HCEC 1CT (cell line): ENCODE results near the gene OTOA.
"Not testable (repeated sequence)": the region's sequence is repeated elsewhere in the genome, so short reads cannot be mapped to it uniquely, and the experiment has no call there.

ENCODE experiments used
- DNase-seq: peaks from one replicate; pipeline ENCODE4 v3.0.0-alpha.2; 2017

Gene OTOA

GRCh38 chr16:21727344-21727743 lies 63.6 kb downstream of the OTOA start:
- no peak for DNase-seq

DNA sequence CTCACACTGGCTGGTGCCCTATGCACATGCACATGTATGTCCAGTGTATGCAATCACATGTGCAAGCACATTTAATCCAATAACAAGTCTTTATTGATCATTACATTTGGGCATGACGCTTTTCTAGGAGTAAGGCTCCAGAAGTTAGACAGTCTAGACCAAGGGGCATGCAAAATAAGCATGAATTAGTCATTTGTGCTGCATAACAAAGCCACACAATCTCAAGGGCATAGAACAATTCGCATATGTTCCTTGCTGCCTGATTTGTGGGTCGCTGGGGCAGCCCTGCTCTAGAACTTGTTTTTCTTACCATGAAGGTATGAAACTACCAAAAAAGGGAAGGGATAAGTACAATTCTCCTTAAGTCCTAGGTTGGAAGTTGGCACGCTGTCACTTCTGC lies 67.5 kb downstream of the OTOA start:
- not testable (repeated sequence) for DNase-seq

- not testable (repeated sequence) for DNase-seq
These were observed 76.9 kb downstream of the OTOA start for GRCh38 chr16:21740637-21741036.

DNA sequence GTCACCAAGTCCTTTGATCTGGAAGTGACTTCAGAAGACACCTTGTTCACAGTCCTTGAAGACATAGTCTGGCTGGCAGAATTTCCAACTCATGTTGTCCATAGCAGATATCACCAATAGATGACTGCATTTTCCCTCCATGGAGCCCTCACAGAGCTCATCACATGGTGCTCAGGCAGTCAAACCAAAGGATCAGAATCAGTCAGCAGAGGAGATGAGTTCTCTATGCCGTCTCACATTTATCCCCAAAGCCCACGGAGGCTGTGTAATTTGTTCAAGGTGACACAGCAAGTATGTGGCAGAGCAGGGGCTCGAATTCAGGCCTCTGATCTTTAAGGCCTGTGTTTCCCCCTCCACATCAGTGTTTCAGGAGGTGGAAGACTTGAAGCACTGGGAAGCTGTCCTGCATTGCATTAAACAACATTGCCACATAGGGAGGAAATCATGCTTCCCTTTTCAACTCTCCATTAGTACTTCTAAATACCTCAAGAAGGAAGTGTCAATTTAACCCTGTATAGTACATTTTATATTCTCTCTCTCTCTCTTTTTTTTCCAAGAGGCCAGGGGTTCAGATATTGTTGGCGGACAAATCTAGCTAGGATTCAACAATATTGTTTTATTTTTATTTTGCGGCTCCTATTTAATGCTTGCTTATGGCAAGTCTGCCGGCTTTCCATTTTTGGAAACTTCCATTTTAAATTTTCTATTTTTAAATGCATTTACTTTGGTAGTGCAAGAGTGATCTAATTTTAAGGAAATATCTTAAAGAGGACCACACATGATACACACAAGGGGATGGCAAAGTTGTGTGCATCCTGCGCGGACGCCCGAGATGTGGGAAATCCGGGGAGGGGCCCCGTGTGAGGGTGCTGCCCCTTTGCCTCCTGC lies 92.7 kb downstream of the OTOA start:
- not testable (repeated sequence) for DNase-seq

GRCh38 chr16:21757080-21757671 lies 93.4 kb downstream of the OTOA start:
- DNase-seq = not testable (repeated sequence)

DNA sequence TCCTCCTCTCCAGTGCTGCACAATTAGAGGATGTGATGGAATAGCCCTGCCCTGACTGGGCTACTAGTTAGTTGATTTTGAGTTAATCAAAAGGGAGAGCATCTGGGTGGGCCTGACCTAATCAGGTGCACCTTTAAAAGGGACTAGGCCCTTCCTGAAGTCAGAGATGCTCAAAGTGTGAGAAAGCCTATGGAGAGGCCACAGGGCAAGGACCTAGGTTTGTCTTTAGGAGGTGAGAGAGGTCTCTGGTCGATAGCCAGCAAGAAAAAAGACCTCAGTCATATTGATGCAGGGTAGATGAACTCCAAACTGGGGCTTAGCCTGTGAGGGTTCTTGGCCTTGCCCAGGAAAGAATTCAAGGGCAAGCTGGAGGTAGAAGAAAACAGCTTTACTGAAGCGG lies 104.5 kb downstream of the OTOA start:
- DNase-seq = not testable (repeated sequence)

GRCh38 chr16:21768810-21769209 lies 105.0 kb downstream of the OTOA start:
- not testable (repeated sequence) for DNase-seq

GRCh38 chr16:21769284-21769683 lies 105.5 kb downstream of the OTOA start:
- peak; percentile 81 for DNase-seq

DNA sequence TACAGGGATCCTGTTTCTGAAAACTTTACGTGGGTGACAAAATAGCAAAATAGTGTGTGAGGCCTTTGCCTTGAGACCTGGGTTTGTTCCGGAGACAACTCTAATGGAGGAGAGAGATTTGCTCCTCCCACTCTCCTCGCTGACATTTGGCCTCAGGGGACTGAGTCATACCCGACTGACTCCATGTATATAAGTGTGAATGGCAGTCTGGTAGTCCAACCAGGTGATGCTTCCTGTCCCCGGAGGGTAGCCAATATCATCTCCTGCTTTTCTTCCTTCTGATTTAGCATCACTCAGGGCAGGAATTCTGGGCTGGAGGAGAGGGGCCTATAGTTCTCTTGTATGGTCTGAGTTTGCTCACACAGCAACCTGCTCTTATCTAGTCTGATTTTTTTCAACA lies 106.8 kb downstream of the OTOA start:
- DNase-seq = not testable (repeated sequence)

GRCh38 chr16:21772547-21773206 lies 108.9 kb downstream of the OTOA start:
- not testable (repeated sequence) for DNase-seq

DNA sequence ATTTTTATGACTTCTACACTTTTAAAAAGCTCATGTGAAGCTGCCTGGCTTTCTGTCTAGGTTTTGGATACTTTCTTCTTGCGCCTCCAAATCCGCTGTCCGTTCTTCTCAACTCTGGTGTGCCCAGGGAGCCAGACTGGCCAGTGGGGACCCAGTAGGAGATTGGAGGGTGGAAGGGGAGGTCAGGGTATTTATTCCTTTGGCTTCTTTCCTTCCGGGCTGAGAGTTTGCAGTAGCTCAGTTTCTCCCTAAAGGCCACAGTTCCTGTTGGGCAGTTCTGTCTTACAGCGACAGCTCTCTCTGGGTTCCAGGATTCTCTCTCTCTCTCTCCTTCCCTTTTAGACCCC lies 109.4 kb downstream of the OTOA start:
- DNase-seq = not testable (repeated sequence)

DNA sequence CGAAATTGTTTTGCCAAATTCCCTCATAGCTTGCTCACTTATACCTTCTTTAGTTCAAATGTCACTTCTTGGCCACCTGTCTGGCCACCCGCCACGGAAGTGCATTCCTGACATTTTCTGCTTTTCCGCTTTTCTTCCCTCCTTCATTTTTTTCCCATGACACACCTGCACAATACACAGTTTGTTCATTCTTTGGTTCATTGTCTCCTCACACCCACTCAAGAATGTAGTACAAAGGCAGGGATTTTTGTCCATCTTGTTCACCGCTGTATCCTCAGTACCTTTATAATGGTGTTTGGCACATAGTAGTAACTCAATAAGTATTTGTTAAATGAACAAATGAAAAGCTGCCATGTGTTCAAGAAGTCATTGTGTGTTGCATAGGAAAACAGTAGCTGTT lies 116.8 kb downstream of the OTOA start:
- not testable (repeated sequence) for DNase-seq

- not testable (repeated sequence) for DNase-seq
These were observed 126.7 kb downstream of the OTOA start for GRCh38 chr16:21790506-21790905.

- DNase-seq = not testable (repeated sequence)
These were observed 129.5 kb downstream of the OTOA start for GRCh38 chr16:21793310-21793709.

GRCh38 chr16:21798601-21799000 lies 134.8 kb downstream of the OTOA start:
- not testable (repeated sequence) for DNase-seq

- peak; percentile 49 for DNase-seq
These were observed 138.0 kb downstream of the OTOA start for GRCh38 chr16:21801538-21802374.

- DNase-seq = not testable (repeated sequence)
These were observed 138.6 kb downstream of the OTOA start for GRCh38 chr16:21802375-21802663.
